Measurements from ENCODE around the gene PAQR5.
"Not testable (repeated sequence)": the region's sequence is repeated elsewhere in the genome, so short reads cannot be mapped to it uniquely, and the experiment has no call there.

DNA sequence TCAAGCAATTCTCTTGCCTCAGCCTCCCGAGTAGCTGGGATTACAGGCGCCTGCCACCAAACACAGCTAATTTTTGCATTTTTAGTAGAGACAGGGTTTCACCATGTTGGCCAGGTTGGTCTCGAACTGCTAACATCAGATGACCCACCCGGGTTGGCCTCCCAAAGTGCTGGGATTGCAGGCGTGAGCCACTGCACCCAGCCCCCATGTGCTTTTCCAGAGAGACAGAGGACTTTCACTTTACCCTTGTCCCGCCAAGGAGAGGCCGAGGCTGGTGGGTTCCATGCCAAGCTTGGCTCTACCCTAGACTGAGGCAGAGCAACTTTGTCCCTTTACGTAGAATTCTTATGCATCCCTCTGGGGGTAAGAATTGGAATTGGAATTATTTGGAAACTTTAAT, 2.4 kb downstream of the PAQR5 start:
- TF ChIP-seq, protein P1, sequence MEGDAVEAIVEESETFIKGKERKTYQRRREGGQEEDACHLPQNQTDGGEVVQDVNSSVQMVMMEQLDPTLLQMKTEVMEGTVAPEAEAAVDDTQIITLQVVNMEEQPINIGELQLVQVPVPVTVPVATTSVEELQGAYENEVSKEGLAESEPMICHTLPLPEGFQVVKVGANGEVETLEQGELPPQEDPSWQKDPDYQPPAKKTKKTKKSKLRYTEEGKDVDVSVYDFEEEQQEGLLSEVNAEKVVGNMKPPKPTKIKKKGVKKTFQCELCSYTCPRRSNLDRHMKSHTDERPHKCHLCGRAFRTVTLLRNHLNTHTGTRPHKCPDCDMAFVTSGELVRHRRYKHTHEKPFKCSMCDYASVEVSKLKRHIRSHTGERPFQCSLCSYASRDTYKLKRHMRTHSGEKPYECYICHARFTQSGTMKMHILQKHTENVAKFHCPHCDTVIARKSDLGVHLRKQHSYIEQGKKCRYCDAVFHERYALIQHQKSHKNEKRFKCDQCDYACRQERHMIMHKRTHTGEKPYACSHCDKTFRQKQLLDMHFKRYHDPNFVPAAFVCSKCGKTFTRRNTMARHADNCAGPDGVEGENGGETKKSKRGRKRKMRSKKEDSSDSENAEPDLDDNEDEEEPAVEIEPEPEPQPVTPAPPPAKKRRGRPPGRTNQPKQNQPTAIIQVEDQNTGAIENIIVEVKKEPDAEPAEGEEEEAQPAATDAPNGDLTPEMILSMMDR (IDR thresholded peaks at IDR 0.05), result not testable (repeated sequence)
- TF ChIP-seq POLR2A (IDR thresholded peaks at IDR 0.05), result not testable (repeated sequence)
